Right lobe of liver (tissue), 6 donors: ENCODE results near the gene PBLD. TPM values are rescaled to one million over a fixed set of nuclear protein-coding genes. Genes with fewer than 3 reads are reported as not detected.

Experiments used
- ATAC-seq, 4 donors: fragments of 200-7000 bp; cut with Tn5 transposase; one replicate each; pipeline ENCODE4 v1.9.1; 2020; ENCODE audit warnings: mild to moderate bottlenecking in 4 of 4, moderate library complexity in 4 of 4
- DNase-seq, 3 donors: peaks; one replicate each; pipeline ENCODE4 v3.0.0-alpha.2; 2020
- H3K27ac ChIP-seq, 3 donors: fragments of 200-600 bp; one replicate each; pipeline ENCODE4 v1.8.0; 2022
- H3K27me3 ChIP-seq, 2 donors: fragments of 200-600 bp; one replicate each; pipeline ENCODE4 v1.8.0; 2022
- H3K36me3 ChIP-seq, 4 donors: fragments of 200-600 bp; sonication (generic) in 1 of 4; one replicate each; pipeline versions ENCODE4 v1.5.1 to v1.8.0; 2017 to 2022; ENCODE audit warnings: control low read depth in 1 of 4
- H3K4me1 ChIP-seq, 4 donors: fragments of 200-600 bp; sonication (generic) in 1 of 4; one replicate each; pipeline versions ENCODE4 v1.5.1 to v1.8.0; 2017 to 2022; ENCODE audit warnings: control low read depth in 1 of 4
- H3K4me3 ChIP-seq, 3 donors: fragments of 200-600 bp; one replicate each; pipeline ENCODE4 v1.8.0; 2022
- H3K9me3 ChIP-seq, 4 donors: fragments of 200-600 bp; sonication (generic) in 1 of 4; one replicate each; pipeline versions ENCODE4 v1.5.1 to v1.8.0; 2017 to 2022; ENCODE audit warnings: control low read depth in 1 of 4
- POLR2A ChIP-seq: fragments of 450-650 bp; IDR thresholded peaks from one replicate; pipeline ENCODE4 v1.6.1; 2017; ENCODE audit warnings: antibody characterized with exemption, mild to moderate bottlenecking
- WGBS: methylation state at CpG from one replicate; pipeline ENCODE4 v1.1.6; 2018; ENCODE audit warnings: low coverage, low lambda C conversion rate; ENCODE audit not compliant: insufficient coverage; ENCODE audit errors: missing lambda C conversion rate; 5-methylcytosine and 5-hydroxymethylcytosine counted together
- intact Hi-C, 2 donors: fragments of 100-400 bp; cut with DNase I; formaldehyde crosslinking; loops; one replicate each; pipeline versions ENCODE4 v1.11.2 to v1.14.1; 2022
- total RNA-seq, 6 experiments: library from RNA; depleted of rRNA in 2 of 6; stranded (reverse); fragments of >200 nt in 2 of 6; fragmentation: NEBNext Ultra II Directional in 3 of 6; extraction: Animal tissue kit (Norgen Biotek cat#: 25700) in 3 of 6; gene quantifications; one replicate each; pipeline versions ENCODE4 v1.1.0 to v1.2.4, GENCODE V29; 2016 to 2023
- TF ChIP-seq, protein P1 (sequence below), 4 donors: fragments of 200-600 bp in 3 of 4; fragments of 450-650 bp in 1 of 4; IDR thresholded peaks; one replicate each; pipeline versions ENCODE4 v1.5.1 to v1.8.0; 2016 to 2022; ENCODE audit warnings: antibody characterized with exemption in 4 of 4, mild to moderate bottlenecking in 2 of 4
- donor health status: DM: no; HTN: yes; CAD: no.
- donor health status: DM: no; HTN: no; CAD: no.
- donor health status: DM: no; HTN: no; CAD: no.
- donor health status: DM: no; HTN: yes; CAD: no.
- donor health status: DM: no; HTN: yes; CAD: no.

Gene PBLD
- total RNA-seq, 6 experiments from 2014 or later, result 45.5 to 162 (median 129) TPM

DNA sequence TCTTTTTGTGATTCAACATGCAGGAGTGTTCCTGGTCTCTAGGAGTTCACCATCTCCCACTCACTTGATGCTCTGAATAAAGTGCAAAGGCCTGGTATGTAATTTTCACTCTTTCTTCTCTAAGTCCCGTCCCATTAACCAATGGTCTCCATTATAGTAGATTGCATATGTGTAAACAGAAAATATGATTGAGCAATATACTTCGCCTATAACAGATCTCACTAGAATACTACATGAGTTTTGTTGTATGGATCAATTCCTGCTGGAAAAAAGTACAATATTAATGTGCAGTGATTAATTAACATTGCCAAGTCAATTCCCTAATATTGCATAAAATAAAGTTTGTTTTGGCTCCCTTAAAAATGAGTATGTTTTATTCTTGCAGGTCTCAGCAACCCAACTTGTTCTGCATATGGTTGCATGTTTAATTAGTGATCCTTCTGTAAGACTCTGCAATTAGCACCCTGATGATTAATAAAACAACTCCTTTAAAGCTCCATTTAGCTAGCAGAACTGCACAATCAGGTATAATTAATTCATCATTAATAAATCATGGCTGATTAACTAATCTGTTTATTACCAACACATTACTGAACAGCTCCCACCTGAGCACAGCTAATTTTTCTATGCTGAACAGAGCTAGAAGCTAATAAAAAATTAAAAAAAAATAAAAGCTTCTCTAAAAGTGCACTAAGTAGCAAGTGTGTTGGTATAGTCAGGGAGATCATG, 63.0 kb downstream of the PBLD start:
- no peaks in the 10 kb centered on the region for H3K4me1 ChIP-seq
- intact Hi-C loops, result no loop called here
- H3K9me3 ChIP-seq, result no peaks in the 10 kb centered on the region
- WGBS, result 90% methylated on average over 2 of the region's 2 CpGs
- H3K27me3 ChIP-seq, result no peaks in the 10 kb centered on the region
- ATAC-seq (no peak), DNase-seq (no peak)
- TF ChIP-seq POLR2A, result no peak
- TF ChIP-seq, protein P1, sequence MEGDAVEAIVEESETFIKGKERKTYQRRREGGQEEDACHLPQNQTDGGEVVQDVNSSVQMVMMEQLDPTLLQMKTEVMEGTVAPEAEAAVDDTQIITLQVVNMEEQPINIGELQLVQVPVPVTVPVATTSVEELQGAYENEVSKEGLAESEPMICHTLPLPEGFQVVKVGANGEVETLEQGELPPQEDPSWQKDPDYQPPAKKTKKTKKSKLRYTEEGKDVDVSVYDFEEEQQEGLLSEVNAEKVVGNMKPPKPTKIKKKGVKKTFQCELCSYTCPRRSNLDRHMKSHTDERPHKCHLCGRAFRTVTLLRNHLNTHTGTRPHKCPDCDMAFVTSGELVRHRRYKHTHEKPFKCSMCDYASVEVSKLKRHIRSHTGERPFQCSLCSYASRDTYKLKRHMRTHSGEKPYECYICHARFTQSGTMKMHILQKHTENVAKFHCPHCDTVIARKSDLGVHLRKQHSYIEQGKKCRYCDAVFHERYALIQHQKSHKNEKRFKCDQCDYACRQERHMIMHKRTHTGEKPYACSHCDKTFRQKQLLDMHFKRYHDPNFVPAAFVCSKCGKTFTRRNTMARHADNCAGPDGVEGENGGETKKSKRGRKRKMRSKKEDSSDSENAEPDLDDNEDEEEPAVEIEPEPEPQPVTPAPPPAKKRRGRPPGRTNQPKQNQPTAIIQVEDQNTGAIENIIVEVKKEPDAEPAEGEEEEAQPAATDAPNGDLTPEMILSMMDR (IDR thresholded peaks at IDR 0.05), result no peak
- no peak overlapping the region for H3K27ac ChIP-seq
- no peak overlapping the region for H3K4me3 ChIP-seq
- peaks cover 0 to 4% (median 0%) of the 10 kb centered on the region in 4 donors for H3K36me3 ChIP-seq

DNA sequence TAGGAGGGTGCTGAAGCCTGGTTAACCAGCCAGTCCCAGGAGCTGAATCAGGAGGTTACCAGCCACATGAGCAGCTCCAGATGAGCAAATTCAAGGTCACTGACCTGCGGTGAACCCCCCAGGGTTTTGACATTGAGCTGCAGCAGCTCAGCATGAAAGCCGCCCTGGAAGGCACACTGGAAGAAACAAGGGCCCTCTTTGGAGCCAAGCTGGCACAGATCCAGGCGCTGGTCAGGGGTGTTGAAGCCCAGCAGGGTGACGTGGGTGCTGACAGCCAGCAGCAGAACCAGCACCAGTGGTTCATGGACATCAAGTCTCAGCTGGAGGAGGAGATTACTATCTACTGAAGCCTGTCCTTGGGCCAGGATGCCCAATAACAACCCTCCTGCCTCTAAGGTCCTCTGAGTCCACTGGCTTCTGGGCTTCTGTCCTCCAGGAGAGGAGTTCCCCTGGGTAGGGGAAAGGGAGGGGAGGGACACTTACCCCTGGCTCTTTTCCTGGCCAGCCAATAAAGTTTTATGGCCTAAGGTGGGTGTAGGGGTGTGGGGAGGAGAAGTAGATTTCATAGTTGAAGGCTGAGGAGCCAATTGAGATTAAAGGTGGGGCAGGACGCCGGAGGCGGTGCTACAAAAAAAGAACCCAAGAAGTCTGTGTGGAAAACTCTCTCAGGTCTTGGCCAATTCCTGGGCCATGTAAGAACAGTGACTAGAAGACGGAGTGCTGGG, 71.4 kb downstream of the PBLD start:
- no peak overlapping the region for H3K4me3 ChIP-seq
- no peaks in the 10 kb centered on the region for H3K9me3 ChIP-seq
- DNase-seq (peak in 2 of 3 donors; percentile 24 to 53), ATAC-seq (peak in 3 of 4 donors; percentile 21 to 29 (median 23))
- H3K27ac ChIP-seq, result no peak overlapping the region
- no peaks in the 10 kb centered on the region for H3K27me3 ChIP-seq
- no peak for TF ChIP-seq POLR2A
- TF ChIP-seq, protein P1 (IDR thresholded peaks at IDR 0.05), result no peak
- intact Hi-C loops, result no loop called here
- H3K36me3 ChIP-seq, result no peaks in the 10 kb centered on the region
- 95% methylated on average over 4 of the region's 8 CpGs for WGBS
- H3K4me1 ChIP-seq, result no peaks in the 10 kb centered on the region

DNA sequence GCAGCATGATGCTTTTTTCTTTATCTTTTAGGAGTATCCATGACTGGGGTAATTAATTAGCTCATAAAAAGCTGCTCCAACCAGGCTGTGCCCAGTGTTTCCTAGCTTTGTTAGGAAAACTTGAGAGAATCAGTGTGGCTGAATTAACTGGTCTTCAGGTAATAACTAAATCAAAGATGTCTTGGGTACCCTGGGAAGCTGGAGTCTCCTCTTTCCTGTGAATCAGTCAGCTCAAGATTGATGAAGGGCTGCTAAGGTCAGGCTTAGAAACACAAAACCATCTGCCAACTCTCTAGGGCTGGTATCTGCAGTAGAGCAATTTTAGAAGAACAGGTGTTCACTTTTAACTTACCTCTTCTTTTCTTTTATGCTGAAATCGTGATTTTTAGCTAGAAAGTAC, 79.4 kb downstream of the PBLD start:
- no peak for ATAC-seq

DNA sequence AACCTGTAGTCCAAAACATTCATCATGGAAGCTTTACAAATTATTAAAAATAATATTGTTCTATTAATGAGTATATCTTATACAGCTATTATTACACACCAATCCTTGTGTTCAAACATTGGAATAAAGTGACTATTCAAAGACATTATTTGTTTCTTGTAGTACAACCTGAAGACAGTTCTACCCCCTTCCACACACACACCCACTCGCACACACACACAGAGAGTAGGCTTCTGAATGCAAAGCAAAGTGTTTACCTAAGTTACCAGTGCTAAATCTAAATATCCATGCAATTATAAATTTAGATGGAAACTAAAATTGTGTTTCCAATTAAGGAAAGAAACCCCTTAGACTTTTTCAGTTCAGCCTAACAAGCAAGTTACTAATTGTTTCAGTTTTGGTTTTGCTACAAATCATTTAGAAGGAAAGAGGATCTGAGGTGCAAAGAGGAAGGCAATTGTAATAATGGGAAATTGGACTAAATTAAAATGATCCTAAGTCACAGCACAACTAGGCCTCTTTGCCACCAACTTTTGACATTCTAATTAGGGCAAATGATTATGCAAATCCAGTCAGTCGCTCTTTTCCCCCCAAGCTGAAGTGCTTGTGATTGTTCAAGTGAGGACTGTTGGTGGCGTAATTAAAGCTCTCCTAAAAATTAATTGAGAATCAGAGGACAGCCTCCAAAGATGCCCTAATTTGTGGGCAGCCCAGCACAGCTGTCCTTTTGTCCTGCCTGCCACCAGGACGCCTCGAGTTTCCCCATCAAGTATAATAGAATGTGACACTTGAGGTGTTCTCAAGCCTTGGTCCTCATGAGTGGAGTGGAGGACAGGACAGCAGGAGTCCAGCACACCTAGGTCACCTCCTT, 80.9 kb downstream of the PBLD start:
- H3K27ac ChIP-seq, result no peak overlapping the region
- intact Hi-C loops, result no loop called here
- no peaks in the 10 kb centered on the region for H3K27me3 ChIP-seq
- TF ChIP-seq POLR2A, result no peak
- TF ChIP-seq, protein P1 (IDR thresholded peaks at IDR 0.05), result no peak
- H3K9me3 ChIP-seq, result no peaks in the 10 kb centered on the region
- DNase-seq (no peak), ATAC-seq (no peak)
- no peaks in the 10 kb centered on the region for H3K4me1 ChIP-seq
- H3K36me3 ChIP-seq, result no peaks in the 10 kb centered on the region
- no peak overlapping the region for H3K4me3 ChIP-seq
- WGBS, result 77% methylated on average over 5 of the region's 5 CpGs

More for the DNA sequence above, 79.4 kb downstream of the PBLD start:
- Histone ChIP-seq H3K4me3 (no peak overlapping the region), H3K4me1 (no peaks in the 10 kb centered on the region), H3K36me3 (no peaks in the 10 kb centered on the region), H3K9me3 (no peaks in the 10 kb centered on the region), H3K27me3 (no peaks in the 10 kb centered on the region), H3K27ac (no peak overlapping the region)
- 45% methylated on average over 1 of the region's 1 CpG for WGBS
- no peak for DNase-seq
- TF ChIP-seq, protein P1 (IDR thresholded peaks at IDR 0.05), result no peak
- no peak for TF ChIP-seq POLR2A
- intact Hi-C loops, result no loop called here
